Tibial nerve (tissue), 4 donors: ENCODE results near the gene OSBPL5.

Source experiments
- EP300 ChIP-seq, 2 donors: sonication (generic); formaldehyde crosslinking; IDR thresholded peaks; one replicate each; pipeline ENCODE4 v1.6.1; 2017; ENCODE audit warnings: antibody characterized with exemption in 2 of 2, mild to moderate bottlenecking in 1 of 2
- POLR2A ChIP-seq, 2 donors: fragments of 450-650 bp; IDR thresholded peaks; one replicate each; pipeline ENCODE4 v1.6.1; 2017; ENCODE audit warnings: antibody characterized with exemption in 2 of 2, mild to moderate bottlenecking in 2 of 2, moderate library complexity in 2 of 2
- TF ChIP-seq, protein P1 (sequence below), 5 experiments: fragments of 200-600 bp in 3 of 5; fragments of 450-650 bp in 2 of 5; sonication (generic) in 3 of 5; IDR thresholded peaks; one replicate each; pipeline ENCODE4 v1.5.1; 2016 to 2019; ENCODE audit warnings: antibody characterized with exemption in 5 of 5, mild to moderate bottlenecking in 3 of 5, moderate library complexity in 2 of 5

DNA sequence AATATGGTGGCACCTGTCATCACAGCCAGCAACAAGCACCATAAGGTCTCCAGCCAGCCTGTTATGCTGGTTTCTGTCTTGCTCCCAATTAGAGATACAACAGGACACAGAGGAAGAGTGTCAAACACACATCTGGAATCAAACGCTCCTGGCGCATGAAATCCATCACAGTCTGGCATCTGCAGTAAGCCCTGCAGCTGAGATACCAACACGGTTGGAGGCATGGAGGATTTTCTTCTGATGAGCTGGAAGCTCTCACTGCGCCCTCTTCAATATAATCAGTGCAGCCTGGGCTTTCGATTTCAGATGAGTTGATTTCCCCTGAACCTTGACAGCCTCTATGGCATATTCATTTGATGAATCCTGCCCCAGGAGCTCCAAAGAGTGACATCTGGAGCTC lies 80.1 kb downstream of the OSBPL5 start:
- TF ChIP-seq EP300 (IDR thresholded peaks at IDR 0.05) (no peak), POLR2A (IDR thresholded peaks at IDR 0.05) (no peak)
- TF ChIP-seq, protein P1, sequence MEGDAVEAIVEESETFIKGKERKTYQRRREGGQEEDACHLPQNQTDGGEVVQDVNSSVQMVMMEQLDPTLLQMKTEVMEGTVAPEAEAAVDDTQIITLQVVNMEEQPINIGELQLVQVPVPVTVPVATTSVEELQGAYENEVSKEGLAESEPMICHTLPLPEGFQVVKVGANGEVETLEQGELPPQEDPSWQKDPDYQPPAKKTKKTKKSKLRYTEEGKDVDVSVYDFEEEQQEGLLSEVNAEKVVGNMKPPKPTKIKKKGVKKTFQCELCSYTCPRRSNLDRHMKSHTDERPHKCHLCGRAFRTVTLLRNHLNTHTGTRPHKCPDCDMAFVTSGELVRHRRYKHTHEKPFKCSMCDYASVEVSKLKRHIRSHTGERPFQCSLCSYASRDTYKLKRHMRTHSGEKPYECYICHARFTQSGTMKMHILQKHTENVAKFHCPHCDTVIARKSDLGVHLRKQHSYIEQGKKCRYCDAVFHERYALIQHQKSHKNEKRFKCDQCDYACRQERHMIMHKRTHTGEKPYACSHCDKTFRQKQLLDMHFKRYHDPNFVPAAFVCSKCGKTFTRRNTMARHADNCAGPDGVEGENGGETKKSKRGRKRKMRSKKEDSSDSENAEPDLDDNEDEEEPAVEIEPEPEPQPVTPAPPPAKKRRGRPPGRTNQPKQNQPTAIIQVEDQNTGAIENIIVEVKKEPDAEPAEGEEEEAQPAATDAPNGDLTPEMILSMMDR (IDR thresholded peaks at IDR 0.05) = no peak
